SK-N-SH treated with all-trans-retinoic acid at 6 μM for 48 hours (cell line): ENCODE results near the gene USP22.

Source experiments
- ATAC-seq: fragments of 200-7000 bp; cut with Tn5 transposase; 3 replicates; pipeline ENCODE4 v1.9.1; 2020; ENCODE audit warnings: mild to moderate bottlenecking, moderate library complexity
- BACH2 ChIP-seq: fragments of 250-450 bp; sonication (Bioruptor Pico); IDR thresholded peaks from 2 replicates; pipeline ENCODE4 v1.9.0; 2021; ENCODE audit warnings: mild to moderate bottlenecking, borderline replicate concordance
- CSDC2 ChIP-seq: fragments of 250-450 bp; sonication (Bioruptor Pico); IDR thresholded peaks from 2 replicates; pipeline ENCODE4 v1.5.0; 2020; ENCODE audit warnings: mild to moderate bottlenecking, moderate library complexity
- CSRNP3 ChIP-seq: fragments of 250-450 bp; sonication (Bioruptor Pico); IDR thresholded peaks from 2 replicates; pipeline ENCODE4 v1.5.1; 2021; ENCODE audit warnings: mild to moderate bottlenecking, moderate library complexity
- GLIS3 ChIP-seq: fragments of 250-450 bp; sonication (Bioruptor Pico); IDR thresholded peaks from 2 replicates; pipeline ENCODE4 v1.5.0; 2020; ENCODE audit warnings: mild to moderate bottlenecking, moderate library complexity
- OSR1 ChIP-seq: fragments of 250-450 bp; sonication (Bioruptor Pico); IDR thresholded peaks from 2 replicates; pipeline ENCODE4 v1.8.0; 2022; ENCODE audit warnings: moderate library complexity, mild to moderate bottlenecking, inconsistent platforms
- PATZ1 ChIP-seq: fragments of 250-450 bp; sonication (Bioruptor Pico); IDR thresholded peaks from 2 replicates; pipeline ENCODE4 v1.8.0; 2020; ENCODE audit warnings: mild to moderate bottlenecking, moderate library complexity, borderline replicate concordance
- POU6F1 ChIP-seq: fragments of 250-450 bp; sonication (Bioruptor Pico); IDR thresholded peaks from 2 replicates; pipeline ENCODE4 v1.8.0; 2021; ENCODE audit warnings: low read depth, mild to moderate bottlenecking, moderate library complexity, borderline replicate concordance
- PPARA ChIP-seq: fragments of 250-450 bp; sonication (Bioruptor Pico); IDR thresholded peaks from 2 replicates; pipeline ENCODE4 v1.5.0; 2020; ENCODE audit warnings: mild to moderate bottlenecking, borderline replicate concordance
- RARB ChIP-seq: fragments of 250-450 bp; sonication (Bioruptor Pico); IDR thresholded peaks from 2 replicates; pipeline ENCODE4 v1.8.0; 2021; ENCODE audit warnings: mild to moderate bottlenecking, moderate library complexity
- SNAI2 ChIP-seq: fragments of 250-450 bp; sonication (Bioruptor Pico); IDR thresholded peaks from 2 replicates; pipeline ENCODE4 v1.5.0; 2020; ENCODE audit warnings: mild to moderate bottlenecking, moderate library complexity
- TOX ChIP-seq: fragments of 250-450 bp; sonication (Bioruptor Pico); IDR thresholded peaks from 2 replicates; pipeline ENCODE4 v1.8.0; 2021; ENCODE audit warnings: mild to moderate bottlenecking, moderate library complexity, borderline replicate concordance
- TSHZ2 ChIP-seq: fragments of 250-450 bp; sonication (Bioruptor Pico); IDR thresholded peaks from 2 replicates; pipeline ENCODE4 v1.5.0; 2020; ENCODE audit warnings: mild to moderate bottlenecking, moderate library complexity
- ZC3H10 ChIP-seq: fragments of 250-450 bp; sonication (Bioruptor Pico); IDR thresholded peaks from 2 replicates; pipeline ENCODE4 v1.5.1; 2021; ENCODE audit warnings: mild to moderate bottlenecking, moderate library complexity
- ZFP3 ChIP-seq: fragments of 250-450 bp; sonication (Bioruptor Pico); IDR thresholded peaks from 2 replicates; pipeline ENCODE4 v1.5.0; 2020; ENCODE audit warnings: mild to moderate bottlenecking, moderate library complexity
- ZNF565 ChIP-seq: fragments of 450-650 bp; formaldehyde crosslinking; conservative IDR thresholded peaks from 2 replicates; pipeline ENCODE4 v1.5.0; 2020; ENCODE audit warnings: low read depth, mild to moderate bottlenecking, moderate library complexity
- ZNF70 ChIP-seq: fragments of 450-650 bp; formaldehyde crosslinking; IDR thresholded peaks from 2 replicates; pipeline ENCODE4 v1.5.0; 2020; ENCODE audit warnings: mild to moderate bottlenecking, moderate library complexity
- ZNF8 ChIP-seq: fragments of 450-650 bp; formaldehyde crosslinking; IDR thresholded peaks from 2 replicates; pipeline ENCODE4 v1.5.0; 2020; ENCODE audit warnings: mild to moderate bottlenecking, moderate library complexity

Gene USP22

GRCh38 chr17:21016826-21017225, 26.0 kb downstream of the USP22 start (continued):
- TF ChIP-seq PATZ1 (no peak), ZC3H10 (CRISPR knock-in tag) (no peak), GLIS3 (CRISPR knock-in tag) (no peak), PPARA (CRISPR knock-in tag) (no peak), CSDC2 (no peak)
- TF ChIP-seq, all 23 proteins: peak for 0

GRCh38 chr17:21015564-21015963, 27.2 kb downstream of the USP22 start:
- no peak for ATAC-seq
- TF ChIP-seq OSR1 (CRISPR knock-in tag) (no peak), ZNF70 (no peak), BACH2 (no peak), SNAI2 (CRISPR knock-in tag) (no peak), ZNF565 (no peak), CSRNP3 (CRISPR knock-in tag) (no peak), RARB (CRISPR knock-in tag) (no peak), ZFP3 (CRISPR knock-in tag) (no peak)

GRCh38 chr17:21014498-21014897, 28.3 kb downstream of the USP22 start:
- TF ChIP-seq POU6F1 (CRISPR knock-in tag): no peak
- TF ChIP-seq SNAI2 (CRISPR knock-in tag): no peak
- TF ChIP-seq ZFP3 (CRISPR knock-in tag): no peak
- no peak for TF ChIP-seq ZNF8 (CRISPR knock-in tag)
- TF ChIP-seq PATZ1: no peak
- TF ChIP-seq BACH2: no peak
- TF ChIP-seq TSHZ2 (CRISPR knock-in tag): no peak
- no peak for ATAC-seq

GRCh38 chr17:21013983-21014382, 28.8 kb downstream of the USP22 start:
- no peak for ATAC-seq
- no peak for TF ChIP-seq TOX (CRISPR knock-in tag)
- no peak for TF ChIP-seq RARB (CRISPR knock-in tag)
- no peak for TF ChIP-seq CSRNP3 (CRISPR knock-in tag)
